GM04504 (cell line): ENCODE measurements around the gene OLA1.
"Not testable (repeated sequence)": the region's sequence is repeated elsewhere in the genome, so short reads cannot be mapped to it uniquely, and the experiment has no call there.

Experiments
- DNase-seq: peaks from one replicate; pipeline ENCODE4 v3.0.0-alpha.2; 2012; ENCODE audit warnings: low read depth

The OLA1 gene

GRCh38 chr2:174248187-174248997 lies at the start of gene OLA1:
OLA1 (minus strand) TSS chr2:174248532; CDS start chr2:174246815, 1,717 bp downstream.
- DNase-seq = peak; percentile 90

GRCh38 chr2:174292908-174293307 lies 44.6 kb upstream of the OLA1 start:
- DNase-seq = no peak

GRCh38 chr2:174286172-174286571 lies 37.8 kb upstream of the OLA1 start:
- no peak for DNase-seq

DNA sequence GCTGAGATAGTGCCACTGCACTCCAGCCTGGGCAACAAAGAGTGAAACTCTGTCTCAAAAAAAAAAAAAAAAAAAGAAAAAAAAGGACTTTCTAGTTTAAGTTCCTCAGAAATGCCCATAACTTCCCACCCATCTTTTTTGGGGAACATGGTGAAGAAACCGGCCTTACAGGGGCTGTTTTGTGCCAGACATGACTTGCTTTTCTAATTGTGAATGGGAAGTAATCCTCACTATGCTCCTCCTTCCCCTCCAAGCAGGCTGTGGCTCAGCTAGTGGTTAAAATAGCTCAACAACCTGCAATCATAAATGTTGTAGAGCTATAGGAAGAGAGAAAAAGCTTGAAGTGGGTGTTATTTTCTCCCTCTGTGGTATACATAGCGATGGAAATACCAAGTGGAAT lies 34.1 kb upstream of the OLA1 start:
- DNase-seq = no peak

DNA sequence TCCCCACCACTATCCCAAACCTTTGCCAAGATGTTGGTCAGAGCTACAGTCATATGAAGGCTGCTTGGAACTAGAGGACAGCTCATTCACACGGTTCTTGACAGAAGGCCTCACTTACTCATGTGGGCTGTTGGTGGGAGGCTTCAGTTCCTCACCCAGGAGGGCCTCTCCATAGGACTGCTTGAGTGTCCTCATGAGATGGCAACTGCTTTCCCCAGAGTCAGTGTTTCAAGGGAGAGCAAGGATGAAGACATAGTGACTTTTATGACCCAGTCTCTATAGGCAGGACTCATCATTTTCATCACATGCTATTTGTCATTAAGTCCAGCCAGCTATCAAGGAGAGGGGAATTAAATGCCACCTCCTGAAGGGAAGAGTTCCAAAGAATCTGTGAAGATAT lies 33.4 kb upstream of the OLA1 start:
- DNase-seq = no peak

GRCh38 chr2:174280596-174280995 lies 32.3 kb upstream of the OLA1 start:
- no peak for DNase-seq

GRCh38 chr2:174270263-174270662 lies 21.9 kb upstream of the OLA1 start:
- DNase-seq = not testable (repeated sequence)

DNA sequence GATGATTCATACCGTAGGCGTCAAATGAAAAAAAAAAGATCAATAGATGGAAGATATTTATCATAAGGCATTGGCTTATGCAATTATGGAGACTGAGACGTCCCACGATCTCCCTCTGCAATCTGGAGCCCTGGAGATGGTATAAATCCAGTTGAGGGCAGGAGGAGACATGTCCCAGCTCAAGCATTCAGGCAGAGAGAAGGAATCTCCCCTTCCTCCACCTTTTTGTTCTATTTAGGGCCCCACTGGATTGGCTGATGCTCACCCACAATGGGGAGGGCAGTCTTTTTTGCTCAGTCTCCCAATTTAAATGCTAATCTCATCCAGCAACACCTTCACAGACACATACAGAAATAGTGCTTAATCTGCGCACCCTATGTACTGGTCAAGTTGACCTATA lies 18.0 kb upstream of the OLA1 start:
- DNase-seq = no peak

- peak; percentile 54 for DNase-seq
These were observed 15.7 kb upstream of the OLA1 start for GRCh38 chr2:174263997-174264396.

DNA sequence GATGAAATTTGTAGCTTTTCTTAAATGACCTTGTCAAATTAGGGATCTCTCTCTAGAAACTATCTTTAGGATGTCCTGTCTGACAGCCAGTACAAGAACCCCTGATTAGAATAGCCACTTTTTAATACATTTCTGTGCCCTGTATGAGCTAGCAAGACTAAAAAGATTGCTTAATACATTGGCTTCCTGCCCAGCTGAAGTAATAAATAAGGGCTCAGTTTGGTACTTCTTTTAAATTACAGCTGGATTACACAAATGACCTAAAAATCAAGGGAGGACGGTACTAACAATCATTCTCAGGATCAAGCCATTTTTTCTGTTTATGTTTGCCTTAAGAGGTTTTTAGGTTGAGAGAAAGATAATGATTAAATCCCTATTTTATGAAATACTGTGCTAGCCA lies 11.6 kb upstream of the OLA1 start:
- peak; percentile 73 for DNase-seq

DNA sequence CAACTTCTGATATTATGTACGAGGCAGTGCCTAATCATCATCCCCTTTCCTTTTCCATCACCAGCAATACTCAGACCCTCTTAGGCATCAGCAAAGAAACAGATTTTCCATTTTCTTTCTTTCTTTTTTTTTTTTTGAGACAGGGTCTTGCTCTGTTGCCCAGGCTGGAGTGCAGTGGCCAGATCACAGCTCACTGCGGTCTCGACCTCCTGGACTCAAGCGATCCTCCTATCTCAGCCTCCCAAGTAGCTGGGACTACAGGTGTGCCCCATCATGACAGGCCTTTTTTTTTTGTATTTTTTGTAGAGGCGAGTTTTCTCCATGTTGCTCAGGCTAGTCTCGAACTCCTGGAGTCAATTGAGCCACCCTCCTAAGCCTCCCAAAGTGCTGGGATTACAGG lies 5.9 kb upstream of the OLA1 start:
- no peak for DNase-seq

DNA sequence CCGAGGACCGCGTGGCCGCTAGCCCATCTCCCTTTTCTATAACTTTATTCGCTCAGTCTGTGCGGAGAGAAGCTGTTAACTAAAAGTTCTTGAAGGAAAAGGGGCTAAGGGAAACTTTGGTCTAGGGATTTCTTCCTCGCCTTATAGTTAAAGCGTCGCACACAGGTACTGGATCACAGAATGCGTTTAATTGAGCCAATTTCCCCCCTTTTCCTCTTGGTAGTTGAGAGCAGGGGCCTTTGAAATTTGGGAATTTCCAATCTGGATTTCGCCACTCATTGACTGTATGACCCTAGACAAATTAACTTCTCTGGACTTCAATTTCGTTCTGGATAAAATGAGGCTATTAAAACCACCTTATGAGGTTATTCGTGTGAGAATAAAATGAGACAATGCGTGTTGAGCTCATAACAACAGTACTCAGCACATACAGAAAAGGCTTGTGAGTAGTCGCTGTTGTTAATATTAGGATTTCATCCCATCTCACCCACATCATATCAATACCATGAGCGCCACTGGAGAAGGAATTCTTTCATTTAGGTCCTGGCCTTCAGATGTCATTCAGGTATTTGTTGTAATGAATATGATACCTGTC lies 763 bp upstream of the OLA1 start:
- no peak for DNase-seq

- no peak for DNase-seq
These were observed 702 bp downstream of the OLA1 start for GRCh38 chr2:174247474-174248186.

DNA sequence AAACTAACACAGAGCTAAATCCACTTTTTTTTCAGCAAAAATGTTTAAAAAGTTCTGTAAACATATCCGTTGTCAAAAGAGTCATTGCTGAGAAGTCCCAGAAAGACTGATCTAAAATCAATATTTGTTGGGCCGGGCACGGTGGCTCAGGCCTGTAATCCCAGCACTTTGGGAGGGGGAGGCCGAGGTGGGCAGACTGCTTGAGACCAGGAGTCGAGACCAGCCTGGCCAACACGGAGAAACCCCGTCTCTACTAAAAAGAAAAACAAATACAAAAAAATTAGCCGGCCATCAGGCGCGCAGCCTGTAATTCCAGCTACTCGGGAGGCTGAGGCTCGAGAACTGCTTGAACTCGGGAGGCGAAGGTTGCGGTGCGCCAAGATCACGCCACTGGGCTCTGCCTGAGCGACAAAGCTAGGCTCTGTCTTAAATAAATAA lies 1.4 kb downstream of the OLA1 start:
- no peak for DNase-seq

DNA sequence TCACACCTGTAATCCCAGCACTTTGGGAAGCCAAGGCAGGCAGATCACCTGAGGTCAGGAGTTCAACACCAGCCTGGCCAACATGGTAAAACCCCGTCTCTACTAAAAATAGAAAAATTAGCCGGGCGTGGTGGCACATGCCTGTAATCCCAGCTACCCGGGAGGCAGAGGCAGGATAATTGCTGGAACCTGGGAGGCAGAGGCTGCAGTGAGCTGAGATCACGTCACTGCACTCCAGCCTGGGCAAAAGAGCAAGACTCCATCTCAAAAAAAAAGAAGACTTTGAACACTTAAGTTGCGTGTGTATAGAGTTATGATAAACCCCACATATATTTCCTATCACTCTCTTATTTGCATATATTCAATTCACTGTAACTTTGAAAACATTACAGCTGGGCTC lies 2.7 kb downstream of the OLA1 start:
- DNase-seq = not testable (repeated sequence)

DNA sequence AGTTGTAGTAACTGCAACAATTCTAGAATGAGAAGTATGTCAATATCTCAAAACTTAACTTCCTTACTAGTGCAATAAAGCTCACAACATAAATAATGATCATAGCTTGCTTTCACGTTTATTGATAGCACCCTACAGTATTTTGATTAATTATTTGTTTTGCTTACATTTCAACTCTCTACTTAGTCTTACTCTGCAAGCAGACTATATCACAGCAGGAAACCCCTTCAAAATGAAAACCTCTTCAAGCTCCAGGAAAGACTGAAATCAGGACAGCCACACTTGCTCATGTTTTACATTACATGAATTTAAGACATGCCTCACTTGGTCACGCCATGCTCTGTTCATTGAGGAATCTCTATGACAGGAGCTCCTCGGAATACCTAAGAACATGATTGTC lies 3.3 kb downstream of the OLA1 start:
- DNase-seq = no peak

DNA sequence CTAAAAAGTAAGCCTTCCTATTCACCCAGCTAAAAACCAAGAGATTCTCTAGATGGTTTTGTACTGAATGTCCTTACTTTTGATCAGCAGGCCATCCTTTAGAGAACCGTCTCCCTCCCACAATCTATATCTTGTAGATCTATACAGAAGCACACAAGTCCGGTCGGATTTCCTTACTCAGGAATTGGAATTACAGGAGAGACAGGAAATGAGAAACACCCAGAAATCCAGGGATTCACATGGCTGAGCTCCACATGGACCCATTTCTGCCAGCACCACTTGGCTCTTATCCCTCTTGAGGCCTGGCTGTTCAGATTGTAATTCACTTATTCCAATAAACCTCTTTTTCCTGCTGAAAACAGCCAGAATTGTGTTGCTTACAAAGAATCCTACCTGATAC lies 4.5 kb downstream of the OLA1 start:
- DNase-seq = no peak

GRCh38 chr2:174240097-174240496 lies 8.2 kb downstream of the OLA1 start:
- DNase-seq = no peak

- no peak for DNase-seq
These were observed 11.9 kb downstream of the OLA1 start for GRCh38 chr2:174236429-174236828.

- DNase-seq = no peak
These were observed 12.7 kb downstream of the OLA1 start for GRCh38 chr2:174235680-174236079.

DNA sequence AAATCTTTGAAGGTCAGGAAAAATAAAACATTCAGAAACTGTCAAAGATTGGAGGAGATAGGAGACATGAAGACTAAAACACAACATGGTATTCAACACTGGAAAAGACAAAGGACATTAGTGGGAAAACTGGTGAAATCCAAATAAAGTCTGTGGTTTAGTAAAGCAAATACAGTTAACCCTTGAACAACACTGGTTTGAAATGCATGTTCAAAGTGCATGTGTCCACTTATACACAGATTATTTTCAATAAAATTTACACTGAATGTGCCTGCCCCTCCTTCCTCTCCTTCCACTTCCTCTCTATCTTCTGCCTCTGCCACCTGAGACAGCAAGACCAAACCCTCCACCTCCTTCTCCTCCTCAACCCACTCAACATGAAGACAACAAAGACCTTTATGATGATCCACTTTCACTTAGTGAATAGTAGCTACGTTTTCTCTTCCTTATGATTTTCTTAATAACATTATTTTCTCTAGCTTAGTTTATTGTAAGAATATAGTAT lies 14.5 kb downstream of the OLA1 start:
- no peak for DNase-seq

- DNase-seq = no peak
These were observed 20.6 kb downstream of the OLA1 start for GRCh38 chr2:174227748-174228147.
